Muscle of arm (tissue), 12 donors: ENCODE results near the gene TACR1. TPM values are rescaled to one million over a fixed set of nuclear protein-coding genes. Genes with fewer than 3 reads are reported as not detected.
"Not testable (repeated sequence)": the region's sequence is repeated elsewhere in the genome, so short reads cannot be mapped to it uniquely, and the experiment has no call there.

Source experiments
- DNase-seq: peaks from one replicate; pipeline ENCODE4 v3.0.0-alpha.2; 2013
- polyA plus RNA-seq, 12 donors: library from polyadenylated mRNA; unstranded; fragments of 120-200 nt; gene quantifications; one replicate each; pipeline ENCODE4 v1.2.1, GENCODE V29; 2013; ENCODE audit not compliant: insufficient read length in 12 of 12

TACR1 gene
- polyA plus RNA-seq, 12 donors = 0.20 to 1.3 (median 0.52) TPM; not detected in 2

- no peak for DNase-seq
Observed at GRCh38 chr2:75195076-75195691, 4.1 kb downstream of the TACR1 start.

GRCh38 chr2:75194184-75194868, 5.0 kb downstream of the TACR1 start:
- DNase-seq = no peak

- no peak for DNase-seq
Observed at GRCh38 chr2:75192496-75192895, 6.8 kb downstream of the TACR1 start.

GRCh38 chr2:75190271-75190990, 8.9 kb downstream of the TACR1 start:
- DNase-seq = no peak

- DNase-seq = peak; percentile 52
Observed at GRCh38 chr2:75186821-75187220, 12.5 kb downstream of the TACR1 start.

- DNase-seq = no peak
Observed at GRCh38 chr2:75182606-75183005, 16.7 kb downstream of the TACR1 start.

- no peak for DNase-seq
Observed at GRCh38 chr2:75180476-75180875, 18.8 kb downstream of the TACR1 start.

- DNase-seq = no peak
Observed at GRCh38 chr2:75177427-75177826, 21.9 kb downstream of the TACR1 start.

- no peak for DNase-seq
Observed at GRCh38 chr2:75175456-75175855, 23.9 kb downstream of the TACR1 start.

GRCh38 chr2:75174981-75175380, 24.3 kb downstream of the TACR1 start:
- DNase-seq = no peak

GRCh38 chr2:75174519-75174918, 24.8 kb downstream of the TACR1 start:
- no peak for DNase-seq

GRCh38 chr2:75173740-75174139, 25.6 kb downstream of the TACR1 start:
- no peak for DNase-seq

GRCh38 chr2:75171423-75171822, 27.9 kb downstream of the TACR1 start:
- not testable (repeated sequence) for DNase-seq

GRCh38 chr2:75170889-75171288, 28.4 kb downstream of the TACR1 start:
- no peak for DNase-seq

- DNase-seq = no peak
Observed at GRCh38 chr2:75168186-75168585, 31.1 kb downstream of the TACR1 start.

GRCh38 chr2:75166491-75166890, 32.8 kb downstream of the TACR1 start:
- no peak for DNase-seq

- no peak for DNase-seq
Observed at GRCh38 chr2:75162897-75163296, 36.4 kb downstream of the TACR1 start.

- no peak for DNase-seq
Observed at GRCh38 chr2:75162259-75162658, 37.1 kb downstream of the TACR1 start.

- no peak for DNase-seq
Observed at GRCh38 chr2:75157435-75157834, 41.9 kb downstream of the TACR1 start.

- no peak for DNase-seq
Observed at GRCh38 chr2:75155115-75155514, 44.2 kb downstream of the TACR1 start.

- DNase-seq = no peak
Observed at GRCh38 chr2:75153221-75153620, 46.1 kb downstream of the TACR1 start.

GRCh38 chr2:75152243-75152642, 47.1 kb downstream of the TACR1 start:
- DNase-seq = not testable (repeated sequence)

GRCh38 chr2:75147884-75148283, 51.4 kb downstream of the TACR1 start:
- DNase-seq = not testable (repeated sequence)
